Activated T-helper 1 cell treated with anti-CD3 and anti-CD28 coated beads, Interleukin-12 subunit alpha, Interleukin-12 subunit beta, Interleukin-2, Interleukin-4 antibody, amounts not matched to agents 30 ng/mL and 10 ng/mL and 1 ng/mL, durations not matched to agents 14 hours and 24 hours and 36 hours (primary cell): Measurements from ENCODE around the gene FILIP1L. TPM values are rescaled to one million over a fixed set of nuclear protein-coding genes. Genes with fewer than 3 reads are reported as not detected.

ENCODE experiments used
- DNase-seq: peaks from one replicate; pipeline ENCODE4 v3.0.0; 2021; ENCODE audit warnings: low spot score
- H3K27ac Mint-ChIP-seq: one replicate; pipeline ENCODE4 v1.8.0; 2021; ENCODE audit warnings: mild to moderate bottlenecking, mixed read lengths
- H3K27me3 Mint-ChIP-seq: one replicate; pipeline ENCODE4 v1.8.0; 2022; ENCODE audit warnings: mild to moderate bottlenecking, moderate library complexity, mixed read lengths; ENCODE audit not compliant: insufficient read depth
- H3K36me3 Mint-ChIP-seq: one replicate; pipeline ENCODE4 v1.8.0; 2021; ENCODE audit warnings: low read depth, mixed read lengths
- H3K4me1 Mint-ChIP-seq: one replicate; pipeline ENCODE4 v1.8.0; 2021; ENCODE audit warnings: low read depth, mixed read lengths
- H3K4me3 Mint-ChIP-seq: one replicate; pipeline ENCODE4 v1.8.0; 2021; ENCODE audit warnings: mild to moderate bottlenecking, moderate library complexity, mixed read lengths
- H3K9me3 Mint-ChIP-seq: one replicate; pipeline ENCODE4 v1.8.0; 2021; ENCODE audit warnings: mixed read lengths
- intact Hi-C: fragments of 100-400 bp; cut with micrococcal nuclease; formaldehyde crosslinking; loops from one replicate; pipeline ENCODE4 v1.15.1; 2024
- total RNA-seq: library from RNA; stranded (reverse); gene quantifications from 2 replicates; pipeline ENCODE4 v1.2.3, GENCODE V29; 2022

FILIP1L gene
- total RNA-seq, 1 donor from 2014 or later: 2.9 TPM

DNA sequence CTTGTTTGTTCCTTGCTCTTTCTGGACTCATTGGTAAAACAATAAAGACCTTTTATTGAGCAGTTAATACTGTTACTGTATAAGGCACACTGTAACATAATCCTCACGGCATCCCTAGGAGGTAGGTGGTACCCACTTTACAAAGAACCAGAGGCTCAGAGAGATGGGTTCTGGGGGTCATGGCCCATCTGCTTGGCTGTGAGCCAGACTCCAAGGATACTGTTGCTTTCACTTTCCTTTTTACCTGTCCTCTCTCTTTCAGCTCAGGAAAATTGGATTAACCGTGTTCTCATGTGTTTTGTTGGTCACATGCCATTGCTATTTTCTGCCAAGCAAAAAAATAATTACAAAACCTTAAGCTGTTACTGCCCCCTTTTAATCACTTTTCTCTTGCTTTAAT is 34.8 kb upstream of the FILIP1L start:
- Mint-ChIP-seq H3K9me3 (peaks cover 10% of the 10 kb centered on the region), H3K27ac (no peak overlapping the region), H3K4me3 (no peak overlapping the region), H3K4me1 (peaks cover 22% of the 10 kb centered on the region), H3K27me3 (no peaks in the 10 kb centered on the region), H3K36me3 (peaks cover 42% of the 10 kb centered on the region)
- DNase-seq: no peak
- intact Hi-C loops: no loop called here

DNA sequence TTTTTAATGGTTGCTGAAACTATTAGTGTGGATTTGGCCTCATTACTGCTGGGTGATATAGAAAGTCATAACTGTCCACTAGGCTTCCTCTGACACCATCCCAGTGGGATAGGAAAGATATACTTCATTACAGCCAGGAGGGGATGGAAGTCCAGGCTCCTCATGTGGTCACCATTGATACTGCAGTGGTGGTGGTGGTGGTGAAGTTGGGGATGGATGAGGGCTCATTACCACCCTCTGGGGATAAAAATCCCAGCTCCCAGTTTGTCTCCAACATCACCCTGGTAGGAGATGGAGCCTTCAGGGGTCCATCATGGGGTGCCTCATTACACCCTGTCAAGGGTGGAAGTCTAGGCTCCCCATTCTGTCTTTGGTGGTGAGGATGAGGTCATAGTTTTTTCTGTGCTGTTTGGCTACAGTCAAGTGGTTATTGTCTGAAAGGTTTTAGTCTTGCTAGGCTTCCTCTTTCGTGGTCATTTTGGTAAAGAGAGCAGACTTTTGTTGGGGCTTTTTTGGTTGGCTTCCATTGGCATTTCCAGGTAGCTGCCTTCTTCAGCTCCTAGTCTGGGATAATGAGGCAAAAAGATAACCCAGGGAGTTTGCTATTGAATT is 30.1 kb upstream of the FILIP1L start:
- H3K4me3 Mint-ChIP-seq: no peak overlapping the region
- intact Hi-C loops: no loop called here
- no peaks in the 10 kb centered on the region for H3K27me3 Mint-ChIP-seq
- DNase-seq: peak; percentile 22
- peaks cover 34% of the 10 kb centered on the region for H3K36me3 Mint-ChIP-seq
- H3K9me3 Mint-ChIP-seq: peaks cover 26% of the 10 kb centered on the region
- peak overlapping the region; percentile 38 for H3K27ac Mint-ChIP-seq
- peaks cover 21% of the 10 kb centered on the region for H3K4me1 Mint-ChIP-seq

DNA sequence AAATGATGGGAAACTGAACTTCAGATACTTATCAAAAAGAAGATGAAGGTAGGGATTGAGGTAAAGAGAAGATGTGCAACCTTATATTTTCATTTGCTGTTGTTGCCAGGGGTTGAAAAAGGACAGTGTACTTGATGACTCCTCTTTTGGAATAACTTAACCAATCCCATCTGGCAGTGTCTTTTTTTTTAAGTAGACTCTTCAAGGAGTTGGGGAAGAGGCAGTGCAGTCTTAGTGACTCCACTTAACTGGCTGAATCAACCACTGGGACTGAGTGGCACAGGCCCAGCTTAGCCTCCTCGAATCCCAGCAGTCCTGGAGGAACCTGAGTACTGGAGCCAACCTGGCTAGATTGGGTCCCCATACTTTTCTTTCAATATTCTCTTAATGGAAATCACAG is 27.3 kb upstream of the FILIP1L start:
- intact Hi-C loops: no loop called here
- DNase-seq: no peak
- Mint-ChIP-seq H3K9me3 (peaks cover 29% of the 10 kb centered on the region), H3K36me3 (peaks cover 27% of the 10 kb centered on the region), H3K4me3 (no peak overlapping the region), H3K27ac (no peak overlapping the region), H3K4me1 (peaks cover 26% of the 10 kb centered on the region), H3K27me3 (no peaks in the 10 kb centered on the region)

DNA sequence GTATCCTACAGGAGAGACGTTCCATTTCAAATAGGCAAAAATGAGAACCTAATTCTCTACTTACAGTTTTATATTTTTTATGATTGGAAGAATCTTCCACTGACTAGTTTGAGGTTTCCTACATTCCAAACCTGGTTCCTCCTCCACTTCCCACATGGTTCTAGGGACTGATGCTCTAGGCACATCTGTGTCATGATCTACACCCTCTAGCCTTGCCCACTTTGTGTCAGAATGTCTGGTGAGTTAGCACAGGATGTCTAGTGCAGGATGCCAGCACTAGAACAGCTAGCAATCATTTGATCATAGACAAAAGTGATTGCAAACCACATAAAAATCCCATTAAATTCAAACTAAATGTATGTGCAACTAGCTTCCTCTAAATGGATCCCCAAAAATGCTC is 26.7 kb upstream of the FILIP1L start:
- no peak overlapping the region for H3K4me3 Mint-ChIP-seq
- no peak for DNase-seq
- peaks cover 26% of the 10 kb centered on the region for H3K4me1 Mint-ChIP-seq
- H3K36me3 Mint-ChIP-seq: peaks cover 27% of the 10 kb centered on the region
- peaks cover 29% of the 10 kb centered on the region for H3K9me3 Mint-ChIP-seq
- no peaks in the 10 kb centered on the region for H3K27me3 Mint-ChIP-seq
- H3K27ac Mint-ChIP-seq: no peak overlapping the region
- intact Hi-C loops: no loop called here

DNA sequence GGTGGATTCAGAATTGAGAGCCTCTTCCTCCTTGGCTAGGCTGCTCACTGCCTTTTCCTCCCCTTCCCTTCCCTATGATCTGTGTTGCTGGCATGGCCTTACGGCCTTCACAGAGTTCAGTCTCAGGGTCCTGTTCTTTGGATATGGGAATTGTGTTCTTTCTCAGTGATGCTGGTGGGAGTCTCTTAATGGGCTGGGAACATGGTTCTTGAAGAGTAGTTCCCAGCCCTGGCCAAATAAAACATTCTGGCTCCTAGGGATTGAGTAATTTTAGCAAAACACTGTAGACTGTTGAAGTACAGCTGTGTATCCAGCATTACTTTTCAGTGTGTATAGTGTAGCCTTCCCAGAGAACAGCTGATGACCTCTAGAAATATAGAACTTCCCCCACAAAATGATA is 22.6 kb upstream of the FILIP1L start:
- Mint-ChIP-seq H3K27ac (no peak overlapping the region), H3K4me3 (no peak overlapping the region), H3K27me3 (no peaks in the 10 kb centered on the region), H3K36me3 (peaks cover 10% of the 10 kb centered on the region), H3K9me3 (peaks cover 6% of the 10 kb centered on the region), H3K4me1 (peaks cover 10% of the 10 kb centered on the region)
- intact Hi-C loops: no loop called here
- DNase-seq: no peak

DNA sequence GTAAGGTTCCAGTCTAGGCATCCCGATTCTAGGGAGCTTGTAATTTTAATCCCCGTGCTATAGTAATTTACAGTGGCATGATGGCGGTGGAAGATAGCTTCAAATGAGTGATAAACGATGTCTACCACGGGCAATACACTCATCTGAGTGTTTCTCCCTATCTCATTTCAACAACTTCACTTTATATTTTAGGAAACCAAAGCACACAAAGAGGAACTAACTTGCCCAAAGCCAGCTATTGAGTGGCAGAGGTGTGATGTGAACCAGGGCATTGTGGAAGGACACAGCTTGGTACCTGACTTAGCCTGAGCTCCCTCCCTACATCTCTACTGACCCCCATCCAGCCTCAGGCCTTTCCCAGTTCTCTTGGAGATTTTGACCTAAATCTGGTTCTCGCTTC is 16.9 kb upstream of the FILIP1L start:
- Mint-ChIP-seq H3K4me1 (peaks cover 5% of the 10 kb centered on the region), H3K27ac (no peak overlapping the region), H3K4me3 (no peak overlapping the region), H3K36me3 (peaks cover 5% of the 10 kb centered on the region), H3K27me3 (no peaks in the 10 kb centered on the region), H3K9me3 (no peaks in the 10 kb centered on the region)
- intact Hi-C loops: no loop called here
- no peak for DNase-seq

DNA sequence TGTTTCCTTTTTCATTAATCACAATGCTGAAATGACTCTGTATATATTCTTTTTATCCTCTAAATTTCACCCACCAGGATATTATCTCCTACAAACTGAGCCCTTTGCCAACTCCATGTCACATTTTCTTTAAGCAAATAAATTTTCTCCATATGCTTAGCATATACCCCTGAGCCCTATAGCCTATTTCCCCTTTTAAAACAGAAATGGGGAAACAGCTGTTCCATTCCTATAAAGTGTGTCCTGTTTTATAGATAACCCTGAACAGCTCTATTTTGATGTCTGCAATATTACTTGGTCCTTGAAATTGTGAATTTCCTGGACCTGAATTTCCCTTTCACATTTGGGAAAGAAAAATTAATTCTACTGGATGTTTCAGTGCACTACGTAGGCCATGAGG is 15.6 kb upstream of the FILIP1L start:
- H3K27ac Mint-ChIP-seq: no peak overlapping the region
- DNase-seq: no peak
- no peaks in the 10 kb centered on the region for H3K9me3 Mint-ChIP-seq
- no peak overlapping the region for H3K4me3 Mint-ChIP-seq
- H3K4me1 Mint-ChIP-seq: peaks cover 13% of the 10 kb centered on the region
- H3K27me3 Mint-ChIP-seq: no peaks in the 10 kb centered on the region
- peaks cover 2% of the 10 kb centered on the region for H3K36me3 Mint-ChIP-seq
- intact Hi-C loops: no loop called here

DNA sequence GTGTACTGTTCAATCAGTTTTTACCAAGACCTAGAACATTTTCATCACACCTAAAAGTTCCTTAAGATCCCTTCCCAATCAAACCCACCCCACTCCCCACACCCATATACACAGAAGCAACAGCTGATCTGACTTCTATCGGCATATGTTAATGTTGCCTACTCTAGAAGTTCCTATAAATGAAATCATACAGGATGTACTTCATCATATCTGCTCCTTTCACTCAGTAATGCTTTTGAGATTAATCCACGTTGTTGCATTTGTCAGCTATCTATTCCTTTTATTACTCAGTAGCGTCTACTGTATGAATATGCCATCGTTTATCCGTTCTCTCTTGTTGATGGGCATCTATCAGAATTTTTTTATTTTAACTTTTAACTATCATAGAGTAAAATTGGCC is 14.3 kb upstream of the FILIP1L start:
- H3K36me3 Mint-ChIP-seq: peaks cover 2% of the 10 kb centered on the region
- intact Hi-C loops: no loop called here
- H3K9me3 Mint-ChIP-seq: no peaks in the 10 kb centered on the region
- no peak overlapping the region for H3K4me3 Mint-ChIP-seq
- H3K27me3 Mint-ChIP-seq: no peaks in the 10 kb centered on the region
- no peak overlapping the region for H3K27ac Mint-ChIP-seq
- DNase-seq: no peak
- peaks cover 13% of the 10 kb centered on the region for H3K4me1 Mint-ChIP-seq

DNA sequence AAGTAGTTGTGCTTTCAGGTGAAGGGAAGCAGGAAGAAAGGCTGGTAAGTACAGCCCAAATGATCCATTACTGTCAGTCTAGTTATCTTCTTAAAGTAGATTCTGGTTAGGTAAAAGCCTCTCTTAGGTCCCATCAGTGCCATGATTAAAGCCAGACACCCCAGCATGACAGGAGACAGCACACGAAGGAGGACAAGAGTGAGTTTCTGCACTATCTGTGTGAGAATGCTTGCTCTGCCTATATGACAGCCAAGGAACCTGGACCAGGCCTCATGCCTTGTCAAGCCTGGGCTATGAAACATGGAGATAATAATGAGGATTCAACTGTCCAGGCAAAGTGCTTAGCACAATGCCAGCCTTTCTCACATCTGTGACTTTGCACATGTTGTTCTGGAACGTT is 13.5 kb upstream of the FILIP1L start:
- Mint-ChIP-seq H3K9me3 (no peaks in the 10 kb centered on the region), H3K4me1 (peaks cover 13% of the 10 kb centered on the region), H3K27me3 (no peaks in the 10 kb centered on the region), H3K36me3 (peaks cover 2% of the 10 kb centered on the region), H3K27ac (no peak overlapping the region), H3K4me3 (no peak overlapping the region)
- no peak for DNase-seq
- intact Hi-C loops: no loop called here

DNA sequence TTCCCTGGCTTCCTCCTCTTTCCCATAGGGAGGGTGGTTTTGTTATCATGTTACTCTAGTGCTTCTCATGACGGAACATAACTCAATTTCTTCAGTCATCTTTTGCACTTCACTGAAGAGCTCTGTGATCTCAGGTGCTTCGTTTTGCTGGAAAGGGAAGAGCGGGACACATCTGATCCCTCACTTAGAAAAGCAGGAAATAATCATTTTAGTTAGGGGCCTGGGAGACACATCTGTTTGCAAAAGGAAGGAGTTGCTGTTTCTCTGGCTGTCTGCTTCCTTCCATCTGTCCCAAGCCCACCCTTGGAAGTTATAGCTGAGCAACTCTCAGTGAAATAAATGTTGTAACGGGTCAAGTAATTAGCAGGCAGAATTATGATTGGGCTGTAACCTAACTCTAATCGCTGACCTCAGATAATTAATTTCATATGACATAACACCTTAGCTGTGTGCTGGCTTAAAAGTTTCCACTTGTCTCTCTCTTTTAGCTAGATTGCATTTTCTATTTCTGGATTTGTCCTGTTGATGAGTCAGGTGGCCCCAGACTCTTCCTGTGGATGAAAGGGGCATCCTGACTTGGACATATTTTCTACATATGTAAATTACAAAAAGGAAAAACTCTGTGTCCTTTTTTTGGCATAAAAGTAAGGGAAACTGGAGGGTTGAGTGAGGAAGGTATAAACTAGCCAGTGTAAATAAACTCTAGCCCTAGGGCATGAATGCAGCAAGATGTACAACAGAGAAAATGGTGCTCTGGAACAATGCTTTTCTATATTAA is 11.0 kb upstream of the FILIP1L start:
- H3K4me1 Mint-ChIP-seq: peaks cover 13% of the 10 kb centered on the region
- H3K4me3 Mint-ChIP-seq: no peak overlapping the region
- no peaks in the 10 kb centered on the region for H3K9me3 Mint-ChIP-seq
- H3K36me3 Mint-ChIP-seq: peaks cover 2% of the 10 kb centered on the region
- no peak for DNase-seq
- intact Hi-C loops: no loop called here
- H3K27ac Mint-ChIP-seq: no peak overlapping the region
- no peaks in the 10 kb centered on the region for H3K27me3 Mint-ChIP-seq

DNA sequence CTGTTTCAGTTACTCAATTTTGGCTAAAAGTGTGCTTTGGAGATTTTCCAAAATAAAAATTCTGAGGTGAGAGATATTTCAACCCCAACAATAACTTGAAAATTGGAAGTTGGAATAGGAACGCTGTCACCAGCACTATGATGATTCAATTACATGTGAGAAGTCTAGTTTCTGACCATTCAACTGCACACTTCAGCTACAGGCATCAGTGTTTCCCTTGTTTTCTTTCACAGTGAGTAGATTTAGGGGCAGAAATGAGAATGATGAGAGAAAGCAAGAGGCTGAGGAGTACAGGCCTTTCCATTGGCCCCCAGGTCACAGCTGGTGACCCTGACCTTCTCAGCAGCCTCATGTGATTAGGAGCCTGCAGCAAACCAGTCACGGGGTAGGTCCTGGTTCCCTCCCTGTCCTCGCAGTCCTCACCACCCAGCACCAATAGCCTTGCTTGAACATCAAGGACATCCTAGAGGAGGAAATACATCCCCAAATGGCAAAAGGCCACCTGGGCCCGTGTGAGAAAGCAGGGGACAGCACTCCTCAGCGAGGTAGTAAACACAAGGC is 10.0 kb upstream of the FILIP1L start:
- no peak overlapping the region for H3K27ac Mint-ChIP-seq
- no peaks in the 10 kb centered on the region for H3K27me3 Mint-ChIP-seq
- H3K36me3 Mint-ChIP-seq: no peaks in the 10 kb centered on the region
- no peak for DNase-seq
- no peaks in the 10 kb centered on the region for H3K9me3 Mint-ChIP-seq
- peaks cover 13% of the 10 kb centered on the region for H3K4me1 Mint-ChIP-seq
- intact Hi-C loops: no loop called here
- H3K4me3 Mint-ChIP-seq: no peak overlapping the region

DNA sequence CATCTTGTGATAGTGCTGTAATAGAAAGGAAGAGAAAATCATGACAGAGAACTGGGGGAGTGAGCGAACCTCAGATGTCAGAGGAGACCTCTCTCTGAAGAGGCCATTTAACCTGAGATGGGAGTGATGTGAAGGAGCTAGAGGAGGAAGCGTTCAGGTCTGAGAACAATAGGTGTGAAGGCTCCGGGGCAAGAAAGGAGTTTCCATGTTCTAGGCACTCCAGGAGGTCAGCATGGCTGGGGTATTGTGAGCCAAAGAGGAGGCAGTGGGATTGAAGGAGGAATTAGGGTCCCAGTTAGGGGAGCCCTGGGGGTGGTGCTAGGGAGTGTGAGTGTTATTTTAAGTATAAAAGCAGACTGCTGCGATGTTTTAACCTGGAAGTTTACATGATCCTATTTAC is 8.8 kb upstream of the FILIP1L start:
- Mint-ChIP-seq H3K4me3 (no peak overlapping the region), H3K27ac (no peak overlapping the region), H3K9me3 (no peaks in the 10 kb centered on the region), H3K36me3 (no peaks in the 10 kb centered on the region), H3K27me3 (no peaks in the 10 kb centered on the region), H3K4me1 (peaks cover 13% of the 10 kb centered on the region)
- no peak for DNase-seq
- intact Hi-C loops: no loop called here

DNA sequence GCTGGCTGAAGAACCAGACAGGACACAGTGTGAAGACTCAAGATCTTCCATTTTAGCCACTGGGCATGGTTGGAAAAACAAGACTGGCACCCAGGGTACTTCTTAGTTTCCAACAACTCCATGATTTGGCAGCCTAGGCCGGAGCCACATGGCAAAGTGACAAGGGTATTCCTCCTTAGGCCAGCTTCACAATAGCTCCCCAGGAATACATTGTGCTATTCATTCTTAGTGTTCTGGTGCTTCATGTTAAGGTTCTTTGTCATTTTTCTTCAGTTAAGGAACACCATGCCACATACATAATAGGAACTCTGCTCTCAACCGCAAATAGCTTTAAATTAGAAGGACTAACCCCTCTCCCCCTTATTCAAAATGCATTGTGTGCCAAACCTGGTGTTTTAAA is 8.0 kb upstream of the FILIP1L start:
- Mint-ChIP-seq H3K4me1 (peaks cover 8% of the 10 kb centered on the region), H3K36me3 (no peaks in the 10 kb centered on the region), H3K4me3 (no peak overlapping the region), H3K27ac (no peak overlapping the region), H3K27me3 (no peaks in the 10 kb centered on the region), H3K9me3 (no peaks in the 10 kb centered on the region)
- intact Hi-C loops: no loop called here
- no peak for DNase-seq
